WTC11 (cell line): ENCODE data around the gene ADGRF4. TPM values are rescaled to one million over a fixed set of nuclear protein-coding genes. Genes with fewer than 3 reads are reported as not detected.

Experiments
- ATAC-seq: fragments of 200-7000 bp; cut with Tn5 transposase; 2 replicates; pipeline ENCODE4 v1.10.0; 2021; ENCODE audit warnings: mild to moderate bottlenecking, moderate library complexity
- CTCF ChIA-PET: fragments of 300-600 bp; sonication (Branson Sonifier 250); formaldehyde crosslinking; loops from one replicate; lab custom pipeline; 2021; ENCODE audit warnings: antibody characterized with exemption; lab: Charles Lee
- POLR2A ChIA-PET: fragments of 350-600 bp; sonication (Branson Sonifier 250); formaldehyde crosslinking; loops from one replicate; lab custom pipeline; 2021; ENCODE audit warnings: antibody characterized with exemption; lab: Charles Lee
- DNase-seq: peaks from one replicate; pipeline ENCODE4 v3.0.0; 2021; ENCODE audit warnings: low spot score
- H3K27ac Mint-ChIP-seq: 2 replicates; pipeline ENCODE4 v1.8.0; 2021; ENCODE audit warnings: mixed read lengths
- H3K27me3 Mint-ChIP-seq: 2 replicates; pipeline ENCODE4 v1.8.0; 2021; ENCODE audit warnings: low read depth, mild to moderate bottlenecking, moderate library complexity, mixed read lengths
- H3K36me3 Mint-ChIP-seq: 2 replicates; pipeline ENCODE4 v1.8.0; 2021; ENCODE audit warnings: mixed read lengths
- H3K4me1 Mint-ChIP-seq: 2 replicates; pipeline ENCODE4 v1.8.0; 2022; ENCODE audit warnings: mixed read lengths
- H3K4me3 Mint-ChIP-seq: 2 replicates; pipeline ENCODE4 v1.8.0; 2021; ENCODE audit warnings: mild to moderate bottlenecking, moderate library complexity, mixed read lengths
- H3K9me3 Mint-ChIP-seq: 2 replicates; pipeline ENCODE4 v1.8.0; 2021; ENCODE audit warnings: mixed read lengths
- AR ChIP-seq: fragments of 250-450 bp; sonication (Bioruptor Pico); IDR thresholded peaks from 2 replicates; pipeline ENCODE4 v1.9.0; 2021; ENCODE audit warnings: mild to moderate bottlenecking
- CBFB ChIP-seq: sonication (generic); formaldehyde crosslinking; IDR thresholded peaks from 2 replicates; pipeline ENCODE4 v1.8.1; 2022; ENCODE audit warnings: mild to moderate bottlenecking, low read depth, missing genetic modification reagents
- CDX4 ChIP-seq: fragments of 250-450 bp; sonication (Bioruptor Pico); IDR thresholded peaks from 2 replicates; pipeline ENCODE4 v1.9.0; 2021; ENCODE audit warnings: moderate library complexity, mild to moderate bottlenecking, inconsistent platforms, borderline replicate concordance
- ETV6 ChIP-seq: sonication (generic); formaldehyde crosslinking; IDR thresholded peaks from 2 replicates; pipeline ENCODE4 v1.8.1; 2022; ENCODE audit warnings: mild to moderate bottlenecking, missing genetic modification reagents
- GRHL2 ChIP-seq: fragments of 250-450 bp; sonication (Bioruptor Pico); IDR thresholded peaks from 2 replicates; pipeline ENCODE4 v1.8.0; 2022; ENCODE audit warnings: mild to moderate bottlenecking, moderate library complexity; ENCODE audit not compliant: insufficient replicate concordance, severe bottlenecking
- HMGXB4 ChIP-seq: sonication (generic); formaldehyde crosslinking; IDR thresholded peaks from 2 replicates; pipeline ENCODE4 v1.8.1; 2023; ENCODE audit warnings: mild to moderate bottlenecking, moderate library complexity, missing genetic modification reagents
- IRF1 ChIP-seq: sonication (generic); formaldehyde crosslinking; IDR thresholded peaks from 2 replicates; pipeline ENCODE4 v1.8.0; 2023; ENCODE audit warnings: missing genetic modification reagents
- JAZF1 ChIP-seq: fragments of 250-450 bp; sonication (Bioruptor Pico); IDR thresholded peaks from 2 replicates; pipeline ENCODE4 v1.9.0; 2021; ENCODE audit warnings: moderate library complexity, mild to moderate bottlenecking, inconsistent platforms
- JUN ChIP-seq: sonication (generic); formaldehyde crosslinking; IDR thresholded peaks from 2 replicates; pipeline ENCODE4 v1.8.0; 2023; ENCODE audit warnings: mild to moderate bottlenecking, missing genetic modification reagents
- MAX ChIP-seq: sonication (generic); formaldehyde crosslinking; IDR thresholded peaks from 2 replicates; pipeline ENCODE4 v1.8.0; 2022; ENCODE audit warnings: mild to moderate bottlenecking, missing genetic modification reagents
- MXD4 ChIP-seq: fragments of 250-450 bp; sonication (Bioruptor Pico); IDR thresholded peaks from 2 replicates; pipeline ENCODE4 v1.8.0; 2021; ENCODE audit warnings: mild to moderate bottlenecking, moderate library complexity, borderline replicate concordance
- NFYB ChIP-seq: sonication (generic); formaldehyde crosslinking; conservative IDR thresholded peaks from 2 replicates; pipeline ENCODE4 v1.8.0; 2022; ENCODE audit warnings: low read depth, missing genetic modification reagents
- NR1H2 ChIP-seq: sonication (generic); formaldehyde crosslinking; IDR thresholded peaks from 2 replicates; pipeline ENCODE4 v1.9.0; 2021; ENCODE audit warnings: mild to moderate bottlenecking, moderate library complexity, missing genetic modification reagents
- OVOL2 ChIP-seq: fragments of 250-450 bp; sonication (Bioruptor Pico); IDR thresholded peaks from 2 replicates; pipeline ENCODE4 v1.9.0; 2021; ENCODE audit warnings: mild to moderate bottlenecking, borderline replicate concordance
- SMAD4 ChIP-seq: sonication (generic); formaldehyde crosslinking; IDR thresholded peaks from 2 replicates; pipeline ENCODE4 v1.8.0; 2022; ENCODE audit warnings: mild to moderate bottlenecking, missing genetic modification reagents
- ZBTB43 ChIP-seq: sonication (generic); formaldehyde crosslinking; IDR thresholded peaks from 2 replicates; pipeline ENCODE4 v1.8.1; 2023; ENCODE audit warnings: mild to moderate bottlenecking, missing genetic modification reagents
- ZMAT4 ChIP-seq: fragments of 250-450 bp; sonication (Bioruptor Pico); IDR thresholded peaks from 2 replicates; pipeline ENCODE4 v1.9.0; 2021; ENCODE audit warnings: mild to moderate bottlenecking
- ZNF121 ChIP-seq: sonication (generic); formaldehyde crosslinking; IDR thresholded peaks from 2 replicates; pipeline ENCODE4 v1.8.0; 2023; ENCODE audit warnings: missing genetic modification reagents
- ZNF138 ChIP-seq: sonication (generic); formaldehyde crosslinking; conservative IDR thresholded peaks from 2 replicates; pipeline ENCODE4 v1.8.1; 2022; ENCODE audit warnings: mild to moderate bottlenecking, moderate library complexity, missing genetic modification reagents
- ZNF396 ChIP-seq: fragments of 250-450 bp; sonication (Bioruptor Pico); IDR thresholded peaks from 2 replicates; pipeline ENCODE4 v1.8.0; 2021; ENCODE audit warnings: mild to moderate bottlenecking, moderate library complexity, borderline replicate concordance
- ZNF416 ChIP-seq: fragments of 250-450 bp; sonication (Bioruptor Pico); IDR thresholded peaks from 2 replicates; pipeline ENCODE4 v1.9.0; 2021; ENCODE audit warnings: mild to moderate bottlenecking, inconsistent platforms
- total RNA-seq: library from RNA; stranded (reverse); gene quantifications from 3 replicates; pipeline ENCODE4 v1.2.3, GENCODE V29; 2021

The ADGRF4 gene
- total RNA-seq, 1 experiment from 2014 or later: not detected

GRCh38 chr6:47709160-47709559, 10.8 kb downstream of the ADGRF4 start:
- ATAC-seq: no peak
- Mint-ChIP-seq H3K4me1 (no peaks in the 10 kb centered on the region), H3K9me3 (peaks cover 17% of the 10 kb centered on the region)
- no peak for DNase-seq
- no peak for TF ChIP-seq ZNF121 (CRISPR knock-in tag)
- no peak for TF ChIP-seq MXD4 (CRISPR knock-in tag)
- TF ChIP-seq ZMAT4: no peak
- no peak for TF ChIP-seq MAX
- TF ChIP-seq, all 79 proteins: peak for 0
- POLR2A ChIA-PET: no interaction called here
- Mint-ChIP-seq H3K27me3 (no peaks in the 10 kb centered on the region), H3K36me3 (no peaks in the 10 kb centered on the region; the same call in 1 of the 2 replicates), H3K27ac (no peak overlapping the region), H3K4me3 (no peak overlapping the region)
- CTCF ChIA-PET: no interaction called here

GRCh38 chr6:47710295-47710694, 11.9 kb downstream of the ADGRF4 start:
- ATAC-seq: no peak

More at GRCh38 chr6:47710295-47710694, 11.9 kb downstream of the ADGRF4 start:
- Mint-ChIP-seq H3K27me3 (no peaks in the 10 kb centered on the region), H3K27ac (no peak overlapping the region), H3K4me1 (no peaks in the 10 kb centered on the region), H3K36me3 (no peaks in the 10 kb centered on the region; the same call in 1 of the 2 replicates), H3K4me3 (no peak overlapping the region), H3K9me3 (peaks cover 22% of the 10 kb centered on the region)
- CTCF ChIA-PET: no interaction called here
- POLR2A ChIA-PET: no interaction called here
- no peak for TF ChIP-seq GRHL2
- no peak for TF ChIP-seq JAZF1 (CRISPR knock-in tag)
- TF ChIP-seq ZNF138 (CRISPR knock-in tag): no peak
- TF ChIP-seq CDX4 (CRISPR knock-in tag): no peak
- TF ChIP-seq NR1H2 (CRISPR knock-in tag): no peak
- no peak for TF ChIP-seq ZNF416 (CRISPR knock-in tag)
- no peak for TF ChIP-seq NFYB (CRISPR knock-in tag)
- TF ChIP-seq AR: no peak
- no peak for TF ChIP-seq OVOL2 (CRISPR knock-in tag)
- TF ChIP-seq CBFB (CRISPR knock-in tag): no peak
- no peak for TF ChIP-seq JUN
- TF ChIP-seq SMAD4 (CRISPR knock-in tag): no peak
- TF ChIP-seq ETV6 (CRISPR knock-in tag): no peak
- TF ChIP-seq HMGXB4: no peak
- no peak for TF ChIP-seq IRF1
- TF ChIP-seq ZNF396 (CRISPR knock-in tag): no peak
- TF ChIP-seq ZBTB43 (CRISPR knock-in tag): no peak
- DNase-seq: no peak
